Subcutaneous adipose tissue (tissue), 4 donors: ENCODE results near the gene PTPRN2. TPM values are rescaled to one million over a fixed set of nuclear protein-coding genes. Genes with fewer than 3 reads are reported as not detected.

Experiments
- total RNA-seq, 4 donors: library from RNA; depleted of rRNA; stranded (reverse); fragments of >200 nt; gene quantifications; one replicate each; pipeline ENCODE4 v1.1.0, GENCODE V29; 2016
- TF ChIP-seq, protein P1 (sequence below): fragments of 450-650 bp; IDR thresholded peaks from one replicate; pipeline ENCODE4 v1.5.1; 2016; ENCODE audit warnings: low read depth, mild to moderate bottlenecking, control low read depth, antibody characterized with exemption, moderate library complexity

PTPRN2 gene
- total RNA-seq, 4 donors from 2014 or later, result 2.0 to 4.6 (median 3.7) TPM

DNA sequence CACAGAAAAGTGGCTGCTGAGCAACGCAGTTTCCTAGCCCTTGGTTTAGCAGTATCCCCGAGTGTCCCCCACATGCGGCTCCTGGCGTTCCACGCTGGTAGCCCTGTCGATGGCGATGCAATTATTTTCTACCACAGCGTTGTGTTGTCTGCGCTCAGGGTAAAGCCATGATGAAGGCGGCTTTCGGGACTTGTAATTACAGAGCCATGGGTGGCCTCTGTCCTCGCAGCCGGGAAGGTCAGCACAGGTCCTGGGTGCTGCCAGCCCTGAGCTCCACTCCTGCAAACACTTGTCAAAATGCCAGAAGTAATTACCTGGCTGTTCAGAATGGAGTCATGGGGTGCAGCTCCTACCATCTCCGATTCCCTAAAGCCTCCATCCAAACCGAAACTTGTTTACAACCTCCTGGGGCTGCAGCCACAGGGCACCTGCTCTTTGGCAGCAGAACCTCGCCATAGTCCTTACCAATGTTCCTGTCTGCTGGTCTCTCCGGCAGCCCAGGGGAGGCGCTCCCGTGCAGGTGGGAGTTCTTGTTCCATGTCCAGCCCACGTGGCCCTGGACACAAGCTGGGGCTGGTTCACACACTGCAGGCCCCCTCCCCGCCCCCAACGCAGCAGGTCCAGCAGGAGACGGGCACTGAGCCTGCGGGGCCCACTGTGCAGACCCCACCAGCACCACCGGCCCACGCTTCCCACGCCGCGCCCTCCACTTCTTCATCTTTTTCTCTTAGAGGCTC is 512.6 kb downstream of the PTPRN2 start:
- TF ChIP-seq, protein P1, sequence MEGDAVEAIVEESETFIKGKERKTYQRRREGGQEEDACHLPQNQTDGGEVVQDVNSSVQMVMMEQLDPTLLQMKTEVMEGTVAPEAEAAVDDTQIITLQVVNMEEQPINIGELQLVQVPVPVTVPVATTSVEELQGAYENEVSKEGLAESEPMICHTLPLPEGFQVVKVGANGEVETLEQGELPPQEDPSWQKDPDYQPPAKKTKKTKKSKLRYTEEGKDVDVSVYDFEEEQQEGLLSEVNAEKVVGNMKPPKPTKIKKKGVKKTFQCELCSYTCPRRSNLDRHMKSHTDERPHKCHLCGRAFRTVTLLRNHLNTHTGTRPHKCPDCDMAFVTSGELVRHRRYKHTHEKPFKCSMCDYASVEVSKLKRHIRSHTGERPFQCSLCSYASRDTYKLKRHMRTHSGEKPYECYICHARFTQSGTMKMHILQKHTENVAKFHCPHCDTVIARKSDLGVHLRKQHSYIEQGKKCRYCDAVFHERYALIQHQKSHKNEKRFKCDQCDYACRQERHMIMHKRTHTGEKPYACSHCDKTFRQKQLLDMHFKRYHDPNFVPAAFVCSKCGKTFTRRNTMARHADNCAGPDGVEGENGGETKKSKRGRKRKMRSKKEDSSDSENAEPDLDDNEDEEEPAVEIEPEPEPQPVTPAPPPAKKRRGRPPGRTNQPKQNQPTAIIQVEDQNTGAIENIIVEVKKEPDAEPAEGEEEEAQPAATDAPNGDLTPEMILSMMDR, result no peak

DNA sequence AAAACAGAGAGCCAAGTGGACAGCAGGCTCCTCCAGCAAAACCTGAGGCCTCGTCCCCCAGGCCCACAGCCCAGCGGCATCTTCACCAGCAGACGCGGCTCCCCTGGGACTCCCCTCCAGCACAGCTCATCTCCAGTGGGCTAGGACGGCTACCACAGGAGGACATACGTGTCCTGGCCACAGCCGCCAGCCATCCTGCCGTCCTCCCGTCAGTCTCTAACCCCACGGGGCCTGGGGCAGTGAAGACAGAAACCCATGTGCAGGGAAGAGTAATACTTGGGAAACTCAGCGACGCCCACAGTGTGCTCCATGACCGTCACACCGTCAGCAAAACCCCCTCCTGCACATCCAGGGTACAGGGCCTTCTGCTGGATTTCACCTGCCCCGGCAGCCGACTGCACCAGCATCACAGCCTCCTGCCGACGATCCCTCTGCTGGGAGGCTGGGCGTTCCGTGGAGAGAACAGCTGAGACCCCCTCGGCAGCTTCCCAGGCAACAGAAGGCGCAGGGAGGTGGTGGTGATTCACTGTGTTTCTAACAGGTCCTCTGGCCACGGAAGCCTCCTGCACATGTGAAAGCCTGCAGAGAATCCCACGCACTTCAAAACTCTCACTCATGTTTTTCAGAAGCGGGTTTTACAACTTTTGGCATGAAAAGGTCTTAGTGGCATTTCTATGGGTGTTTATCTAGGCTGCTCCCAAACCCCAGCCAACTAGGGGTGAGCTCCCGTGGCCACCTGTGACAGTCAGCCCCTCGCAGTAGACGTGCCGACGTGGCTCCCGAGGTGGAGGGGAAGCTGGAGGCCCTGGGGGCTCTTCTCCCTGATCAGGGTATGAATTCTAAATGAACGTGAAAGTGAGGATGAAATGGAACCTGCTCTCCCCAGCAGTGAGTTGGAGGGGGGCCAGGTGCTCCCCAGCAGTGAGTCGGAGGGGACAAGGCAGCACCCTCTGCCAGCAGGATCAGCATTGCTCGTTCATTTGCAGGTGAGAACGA is 513.5 kb downstream of the PTPRN2 start:
- TF ChIP-seq, protein P1, result no peak

DNA sequence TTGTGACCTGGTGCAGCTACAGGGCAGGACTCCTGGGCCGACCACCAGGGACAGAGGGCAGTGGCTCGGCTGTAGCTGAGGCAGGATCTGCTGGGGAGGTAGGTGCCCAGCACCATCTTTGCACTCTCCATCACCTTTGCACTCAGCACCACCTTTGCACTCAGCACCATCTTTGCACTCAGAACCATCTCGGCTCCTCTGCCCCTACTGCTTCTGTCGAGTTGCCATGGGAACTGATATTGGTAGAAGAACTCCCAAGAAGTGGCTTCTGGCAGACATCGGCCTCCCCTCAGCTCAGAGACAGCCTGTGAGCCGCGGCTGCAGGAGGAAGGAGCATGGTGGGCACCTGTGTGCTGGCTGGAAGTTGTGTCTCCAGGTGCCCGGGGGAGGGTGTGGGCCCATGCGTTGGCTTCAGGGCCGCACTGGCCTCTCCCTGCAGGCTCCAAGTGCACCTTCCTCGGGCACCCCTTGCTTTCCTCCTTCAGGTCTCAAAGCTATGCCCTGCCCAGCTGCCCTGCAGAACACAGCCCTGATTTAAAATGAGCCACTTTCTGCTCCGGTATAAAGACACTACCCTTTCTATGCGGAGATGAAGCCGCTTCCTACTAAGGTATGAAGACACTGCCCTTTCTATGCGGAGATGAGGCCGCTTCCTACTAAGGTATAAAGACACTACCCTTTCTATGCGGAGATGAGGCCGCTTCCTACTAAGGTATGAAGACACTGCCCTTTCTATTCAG is 514.5 kb downstream of the PTPRN2 start:
- TF ChIP-seq, protein P1, result no peak

DNA sequence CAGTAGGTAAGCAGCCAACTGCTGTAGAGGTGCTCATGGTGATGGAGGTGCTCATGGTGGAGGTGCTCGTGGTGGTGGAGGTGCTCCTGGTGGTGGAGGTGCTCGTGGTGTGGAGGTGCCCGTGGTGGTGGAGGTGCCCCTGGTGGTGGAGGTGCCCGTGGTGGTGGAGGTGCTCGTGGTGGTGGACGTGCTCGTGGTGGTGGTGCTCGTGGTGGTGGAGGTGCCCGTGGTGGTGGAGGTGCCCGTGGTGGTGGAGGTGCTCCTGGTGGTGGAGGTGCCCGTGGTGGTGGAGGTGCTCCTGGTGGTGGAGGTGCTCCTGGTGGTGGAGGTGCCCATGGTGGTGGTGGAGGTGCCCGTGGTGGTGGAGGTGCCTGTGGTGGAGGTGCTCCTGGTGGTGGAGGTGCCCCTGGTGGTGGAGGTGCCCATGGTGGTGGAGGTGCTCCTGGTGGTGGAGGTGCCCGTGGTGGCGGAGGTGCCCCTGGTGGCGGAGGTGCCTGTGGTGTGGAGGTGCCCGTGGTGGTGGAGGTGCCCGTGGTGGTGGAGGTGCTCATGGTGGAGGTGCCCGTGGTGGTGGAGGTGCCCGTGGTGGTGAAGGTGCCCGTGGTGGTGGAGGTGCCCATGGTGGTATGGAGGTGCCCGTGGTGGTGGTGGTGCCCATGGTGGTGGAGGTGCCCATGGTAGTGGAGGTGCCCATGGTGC is 517.3 kb downstream of the PTPRN2 start:
- TF ChIP-seq, protein P1, result no peak

DNA sequence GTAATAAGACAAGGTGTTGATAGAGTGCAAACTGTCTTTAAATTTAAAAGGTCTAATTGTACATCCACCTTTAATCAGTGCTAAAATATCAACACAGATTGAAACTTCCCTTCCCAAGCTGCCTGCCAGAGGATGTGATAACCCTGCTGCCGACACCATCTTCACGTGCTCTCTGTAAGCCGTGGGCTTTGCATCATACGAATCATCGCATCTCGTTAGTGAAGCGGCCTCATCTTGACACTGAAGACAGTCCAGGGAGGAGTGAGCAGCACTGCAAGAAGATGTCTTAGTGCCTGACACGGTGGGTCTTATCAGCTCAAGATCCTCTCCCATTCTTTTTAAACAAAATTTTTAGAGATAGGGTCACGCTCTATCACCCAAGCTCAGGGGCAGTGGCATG is 518.8 kb downstream of the PTPRN2 start:
- TF ChIP-seq, protein P1, result no peak

DNA sequence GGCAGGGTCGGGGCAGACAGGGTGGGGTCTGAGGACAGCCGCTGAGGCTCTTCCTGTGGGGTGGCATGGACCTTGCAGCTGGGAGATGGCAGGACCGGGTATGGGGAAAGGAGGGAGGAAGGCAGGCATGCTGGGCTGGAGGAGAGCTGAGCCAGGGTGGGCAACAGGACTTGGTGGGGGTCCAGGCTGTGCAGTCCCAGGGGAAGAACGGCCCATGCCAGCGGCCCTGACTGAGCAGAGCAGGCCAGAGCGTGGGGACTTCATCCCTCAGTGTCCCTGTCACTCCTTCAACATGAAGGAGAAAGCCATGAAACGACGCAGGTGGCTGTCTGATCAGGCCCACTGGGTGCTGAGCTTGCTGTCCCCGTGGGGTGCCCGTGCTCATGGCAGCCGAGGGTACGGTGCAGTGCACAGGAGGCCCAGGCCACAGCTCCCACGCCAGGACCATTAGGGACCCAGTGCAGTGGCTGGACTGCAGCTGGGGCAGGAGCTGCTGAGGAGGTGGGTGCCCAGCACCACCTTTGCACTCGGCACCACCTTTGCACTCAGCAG is 519.6 kb downstream of the PTPRN2 start:
- TF ChIP-seq, protein P1, result no peak
